ENCODE results near the gene ZNF846.
"Not testable (repeated sequence)": the region's sequence is repeated elsewhere in the genome, so short reads cannot be mapped to it uniquely, and the experiment has no call there.

The ZNF846 gene

DNA sequence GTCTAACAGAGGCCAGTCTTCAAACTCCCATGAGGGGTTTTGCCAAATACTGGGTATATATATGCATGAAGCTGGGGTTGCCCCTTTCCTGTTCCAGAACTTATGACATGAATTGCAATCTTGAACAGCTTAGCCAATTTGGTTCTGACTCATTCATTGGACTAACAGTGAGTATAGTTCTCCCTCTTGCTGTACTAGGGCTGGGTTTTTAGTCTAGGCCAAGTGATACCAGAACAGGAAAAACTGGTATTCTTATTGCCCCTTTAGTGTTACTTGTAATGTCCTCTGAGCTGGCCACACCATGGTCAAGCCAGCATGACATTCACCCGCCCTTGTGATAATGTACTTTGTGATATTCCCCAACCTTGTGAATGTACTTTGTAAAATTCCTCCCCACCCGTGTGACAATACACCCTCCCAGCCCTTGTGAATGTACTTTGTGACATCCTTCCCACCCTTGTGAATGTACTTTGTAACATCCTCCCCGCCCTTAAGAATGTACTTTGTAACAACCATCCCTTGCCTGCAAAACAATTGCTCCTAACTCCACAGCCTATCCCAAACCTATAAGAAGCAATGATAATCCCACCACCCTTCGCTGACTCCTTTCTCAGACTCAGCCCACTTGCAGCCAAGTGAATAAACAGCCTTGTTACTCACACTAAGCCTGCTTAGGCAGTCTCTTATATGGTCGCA is 26.9 kb downstream of the ZNF846 start:
- H3F3A ChIP-seq (ENCODE audit: insufficient read depth), result no peaks in the 10 kb centered on the region
- TF ChIP-seq EZH2phosphoT487 (conservative IDR thresholded peaks at IDR 0.05; ENCODE audit: low read length), result no peak
- TF ChIP-seq, protein P1, sequence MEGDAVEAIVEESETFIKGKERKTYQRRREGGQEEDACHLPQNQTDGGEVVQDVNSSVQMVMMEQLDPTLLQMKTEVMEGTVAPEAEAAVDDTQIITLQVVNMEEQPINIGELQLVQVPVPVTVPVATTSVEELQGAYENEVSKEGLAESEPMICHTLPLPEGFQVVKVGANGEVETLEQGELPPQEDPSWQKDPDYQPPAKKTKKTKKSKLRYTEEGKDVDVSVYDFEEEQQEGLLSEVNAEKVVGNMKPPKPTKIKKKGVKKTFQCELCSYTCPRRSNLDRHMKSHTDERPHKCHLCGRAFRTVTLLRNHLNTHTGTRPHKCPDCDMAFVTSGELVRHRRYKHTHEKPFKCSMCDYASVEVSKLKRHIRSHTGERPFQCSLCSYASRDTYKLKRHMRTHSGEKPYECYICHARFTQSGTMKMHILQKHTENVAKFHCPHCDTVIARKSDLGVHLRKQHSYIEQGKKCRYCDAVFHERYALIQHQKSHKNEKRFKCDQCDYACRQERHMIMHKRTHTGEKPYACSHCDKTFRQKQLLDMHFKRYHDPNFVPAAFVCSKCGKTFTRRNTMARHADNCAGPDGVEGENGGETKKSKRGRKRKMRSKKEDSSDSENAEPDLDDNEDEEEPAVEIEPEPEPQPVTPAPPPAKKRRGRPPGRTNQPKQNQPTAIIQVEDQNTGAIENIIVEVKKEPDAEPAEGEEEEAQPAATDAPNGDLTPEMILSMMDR (IDR thresholded peaks at IDR 0.05; ENCODE audit: insufficient read depth, low read length, poor library complexity, severe bottlenecking), result no peak
- no peak overlapping the region for H3K4me3 ChIP-seq (ENCODE audit: insufficient read depth, low read length, poor library complexity, severe bottlenecking)
- H3K9me3 ChIP-seq (ENCODE audit: insufficient read depth, low read length), result no peaks in the 10 kb centered on the region
- H3K27ac ChIP-seq (ENCODE audit: low read depth, low read length), result no peak overlapping the region
- no peak overlapping the region for H3K9ac ChIP-seq (ENCODE audit: low read length)
- no peak overlapping the region for H2AFZ ChIP-seq (ENCODE audit: low read depth, low read length, severe bottlenecking)
- H3K79me2 ChIP-seq (ENCODE audit: insufficient read depth, low read length), result no peaks in the 10 kb centered on the region
- H3K4me2 ChIP-seq (ENCODE audit: low read depth, low read length, poor library complexity, severe bottlenecking), result no peak overlapping the region
- H3K36me3 ChIP-seq (ENCODE audit: low read length), result no peaks in the 10 kb centered on the region
- H4K20me1 ChIP-seq (ENCODE audit: low read depth, low read length), result no peaks in the 10 kb centered on the region
- no peaks in the 10 kb centered on the region for H3K27me3 ChIP-seq (ENCODE audit: low read length)
- H3K9me2 ChIP-seq (replicated peaks; ENCODE audit: insufficient read depth, low read length), result no peaks in the 10 kb centered on the region

DNA sequence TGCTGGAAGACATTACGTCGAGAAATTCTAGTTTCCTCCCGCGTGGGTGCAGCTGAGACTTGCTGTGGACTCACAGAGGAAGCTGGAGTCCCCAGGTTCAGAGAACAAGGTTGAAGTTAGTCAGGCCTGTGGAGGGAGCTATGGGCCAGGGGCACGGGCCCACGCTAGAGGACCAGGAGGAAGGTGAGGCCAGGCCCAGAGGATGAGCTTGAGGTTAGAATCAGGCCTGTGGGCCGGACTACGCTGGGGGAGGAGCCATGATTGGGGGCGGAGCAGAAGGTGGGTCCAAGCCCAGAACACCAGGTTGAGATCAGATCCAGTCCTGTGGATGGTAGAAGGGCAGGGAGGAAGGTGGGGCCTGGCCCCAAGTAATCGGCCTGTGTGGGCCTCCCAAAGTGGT is 32.6 kb downstream of the ZNF846 start:
- no peaks in the 10 kb centered on the region for H3F3A ChIP-seq (ENCODE audit: insufficient read depth)
- H3K27ac ChIP-seq (ENCODE audit: low read depth, low read length), result no peak overlapping the region
- no peak overlapping the region for H3K4me2 ChIP-seq (ENCODE audit: low read depth, low read length, poor library complexity, severe bottlenecking)
- no peaks in the 10 kb centered on the region for H3K79me2 ChIP-seq (ENCODE audit: insufficient read depth, low read length)
- no peaks in the 10 kb centered on the region for H3K9me2 ChIP-seq (replicated peaks; ENCODE audit: insufficient read depth, low read length)
- no peak overlapping the region for H3K9ac ChIP-seq (ENCODE audit: low read length)
- TF ChIP-seq EZH2phosphoT487 (conservative IDR thresholded peaks at IDR 0.05; ENCODE audit: low read length), result no peak
- TF ChIP-seq, protein P1 (IDR thresholded peaks at IDR 0.05; ENCODE audit: insufficient read depth, low read length, poor library complexity, severe bottlenecking), result no peak
- H4K20me1 ChIP-seq (ENCODE audit: low read depth, low read length), result no peaks in the 10 kb centered on the region
- H3K27me3 ChIP-seq (ENCODE audit: low read length), result no peaks in the 10 kb centered on the region
- H2AFZ ChIP-seq (ENCODE audit: low read depth, low read length, severe bottlenecking), result no peak overlapping the region
- no peak overlapping the region for H3K4me3 ChIP-seq (ENCODE audit: insufficient read depth, low read length, poor library complexity, severe bottlenecking)
- no peaks in the 10 kb centered on the region for H3K9me3 ChIP-seq (ENCODE audit: insufficient read depth, low read length)
- H3K36me3 ChIP-seq (ENCODE audit: low read length), result no peaks in the 10 kb centered on the region

DNA sequence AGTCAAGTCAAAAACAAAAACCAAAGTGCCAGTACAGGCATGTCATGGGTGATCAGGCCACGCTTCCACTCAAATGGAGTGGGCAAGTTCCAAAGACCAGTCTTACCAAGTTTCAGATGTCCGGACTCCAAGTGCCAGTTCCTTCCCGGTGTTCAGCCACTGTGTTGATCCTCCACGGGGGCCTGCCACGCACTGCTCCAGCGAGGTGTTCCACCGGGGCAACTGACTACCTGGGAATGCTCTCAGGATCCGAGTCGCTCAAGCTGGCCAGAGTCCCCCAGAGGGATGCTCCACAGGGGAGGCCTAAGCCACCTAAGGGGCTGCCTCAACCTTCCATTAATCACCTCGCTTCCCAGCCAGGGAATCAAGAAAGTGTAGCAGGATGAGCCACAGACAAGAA is 38.5 kb downstream of the ZNF846 start:
- H3F3A ChIP-seq (ENCODE audit: insufficient read depth); H2AFZ ChIP-seq (ENCODE audit: low read depth, low read length, severe bottlenecking); H3K9me2 ChIP-seq (replicated peaks; ENCODE audit: insufficient read depth, low read length); H3K27me3 ChIP-seq (ENCODE audit: low read length); H3K4me2 ChIP-seq (ENCODE audit: low read depth, low read length, poor library complexity, severe bottlenecking); H3K9ac ChIP-seq (ENCODE audit: low read length); H3K79me2 ChIP-seq (ENCODE audit: insufficient read depth, low read length); H3K4me3 ChIP-seq (ENCODE audit: insufficient read depth, low read length, poor library complexity, severe bottlenecking); H3K9me3 ChIP-seq (ENCODE audit: insufficient read depth, low read length); H3K36me3 ChIP-seq (ENCODE audit: low read length); H4K20me1 ChIP-seq (ENCODE audit: low read depth, low read length); H3K27ac ChIP-seq (ENCODE audit: low read depth, low read length): not testable (repeated sequence)

DNA sequence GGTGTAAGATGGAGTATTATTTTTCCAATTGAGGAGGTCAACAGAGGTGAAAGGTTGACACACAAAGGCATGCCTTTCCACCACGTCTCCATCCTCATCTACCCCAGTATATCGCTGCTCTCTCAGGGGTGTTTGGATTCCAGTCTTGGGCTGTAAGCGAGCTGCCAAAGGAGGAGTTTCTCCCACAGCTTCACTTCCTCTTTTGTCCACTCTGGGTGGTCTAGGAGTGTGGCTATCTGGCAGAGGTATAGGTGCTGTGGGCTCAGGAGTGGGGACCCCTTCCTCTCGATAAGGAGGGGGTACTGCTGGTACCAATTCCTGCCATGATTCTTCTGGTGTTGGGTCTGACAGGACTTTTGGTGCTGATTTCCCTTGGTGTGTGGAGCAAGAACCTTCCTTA is 39.4 kb downstream of the ZNF846 start:
- no peak overlapping the region for H3K27ac ChIP-seq (ENCODE audit: low read depth, low read length)
- no peaks in the 10 kb centered on the region for H3K36me3 ChIP-seq (ENCODE audit: low read length)
- no peaks in the 10 kb centered on the region for H3K9me3 ChIP-seq (ENCODE audit: insufficient read depth, low read length)
- no peaks in the 10 kb centered on the region for H3K27me3 ChIP-seq (ENCODE audit: low read length)
- H3K79me2 ChIP-seq (ENCODE audit: insufficient read depth, low read length), result no peaks in the 10 kb centered on the region
- H3K4me2 ChIP-seq (ENCODE audit: low read depth, low read length, poor library complexity, severe bottlenecking), result no peak overlapping the region
- TF ChIP-seq EZH2phosphoT487 (conservative IDR thresholded peaks at IDR 0.05; ENCODE audit: low read length), result no peak
- TF ChIP-seq, protein P1 (IDR thresholded peaks at IDR 0.05; ENCODE audit: insufficient read depth, low read length, poor library complexity, severe bottlenecking), result no peak
- H3K4me3 ChIP-seq (ENCODE audit: insufficient read depth, low read length, poor library complexity, severe bottlenecking), result no peak overlapping the region
- no peaks in the 10 kb centered on the region for H3F3A ChIP-seq (ENCODE audit: insufficient read depth)
- H3K9me2 ChIP-seq (replicated peaks; ENCODE audit: insufficient read depth, low read length), result no peaks in the 10 kb centered on the region
- H3K9ac ChIP-seq (ENCODE audit: low read length), result no peak overlapping the region
- no peaks in the 10 kb centered on the region for H4K20me1 ChIP-seq (ENCODE audit: low read depth, low read length)
- H2AFZ ChIP-seq (ENCODE audit: low read depth, low read length, severe bottlenecking), result no peak overlapping the region

Data from SU-DHL-6 (cell line).